Tongue (tissue), 2 donors: ENCODE measurements around the gene SPACA5B. TPM values are rescaled to one million over a fixed set of nuclear protein-coding genes. Genes with fewer than 3 reads are reported as not detected.

ENCODE experiments used
- small RNA-seq: library from RNA; depleted of rRNA; stranded (forward); fragments of <200 nt; gene quantifications from one replicate; pipeline ENCODE3, GENCODE V24; 2014; ENCODE audit warnings: low replicate concordance
- total RNA-seq: library from RNA; depleted of rRNA; stranded (reverse); fragments of >200 nt; gene quantifications from one replicate; pipeline ENCODE4 v1.2.3, GENCODE V29; 2014

The SPACA5B gene
- total RNA-seq, 1 donor from 2014 or later, result not detected

Small RNA genes lying within 50 kb of the gene (small RNA-seq; reads per million reads assigned to genes)
- not detected for gene AC245047.7
- not detected for gene RNU6-707P

Other genes starting within 250 kb of the SPACA5B start
- gene ZNF182, start 126.6 kb upstream of the SPACA5B start, total RNA-seq, result 7.3 TPM
- not detected for gene SPACA5, start 123.6 kb upstream of the SPACA5B start, total RNA-seq
- 4.6 TPM for gene ZNF630, start 59.0 kb upstream of the SPACA5B start, total RNA-seq
- not detected for gene SSX5, start 66.2 kb downstream of the SPACA5B start, total RNA-seq
- not detected for gene SSX1, start 124.8 kb downstream of the SPACA5B start, total RNA-seq
- not detected for gene SSX3, start 226.1 kb downstream of the SPACA5B start, total RNA-seq